NCI-H2029 treated with DMSO at 0.1 percent for 48 hours (cell line): ENCODE results near the gene CTAG1A.
"Not testable (repeated sequence)": the region's sequence is repeated elsewhere in the genome, so short reads cannot be mapped to it uniquely, and the experiment has no call there.

ENCODE experiments used
- DNase-seq: peaks from one replicate; lab custom pipeline; 2025; lab: John Stamatoyannopoulos, UW

CTAG1A gene

DNA sequence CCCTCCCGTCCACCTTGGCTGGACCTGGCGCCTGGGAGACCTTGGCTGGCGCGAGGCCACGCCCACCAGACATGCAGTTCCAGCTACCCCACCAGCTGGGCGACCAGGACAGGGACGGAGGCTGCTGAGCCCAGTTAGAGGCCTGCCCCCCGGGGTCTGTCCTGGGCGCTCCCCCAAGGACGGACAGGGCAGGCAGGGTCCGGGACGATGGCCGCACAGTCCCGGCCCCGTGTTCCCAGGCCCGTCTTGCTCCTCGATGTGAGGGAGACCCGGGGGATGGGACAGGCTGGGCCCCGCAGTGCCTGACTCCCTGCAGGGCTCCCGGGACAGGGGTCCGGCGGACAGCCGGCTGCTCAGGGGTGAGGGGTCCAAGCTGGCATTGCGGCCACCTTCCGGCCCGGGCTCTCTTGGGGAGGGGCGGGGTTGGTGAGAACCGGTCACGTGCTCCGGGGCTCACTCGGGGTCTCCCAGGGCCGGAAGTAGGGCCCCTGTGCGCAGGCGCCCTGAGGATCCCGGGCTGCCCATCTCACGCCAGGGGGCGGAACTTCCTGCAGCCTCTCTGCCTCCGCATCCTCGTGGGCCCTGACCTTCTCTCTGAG, at the start of gene CTAG1A:
Gene CTAG1A (plus strand): TSS at position 549 of the 599 bp plus-strand sequence. CDS start 74 bp downstream, outside the sequence.
- DNase-seq: not testable (repeated sequence)

DNA sequence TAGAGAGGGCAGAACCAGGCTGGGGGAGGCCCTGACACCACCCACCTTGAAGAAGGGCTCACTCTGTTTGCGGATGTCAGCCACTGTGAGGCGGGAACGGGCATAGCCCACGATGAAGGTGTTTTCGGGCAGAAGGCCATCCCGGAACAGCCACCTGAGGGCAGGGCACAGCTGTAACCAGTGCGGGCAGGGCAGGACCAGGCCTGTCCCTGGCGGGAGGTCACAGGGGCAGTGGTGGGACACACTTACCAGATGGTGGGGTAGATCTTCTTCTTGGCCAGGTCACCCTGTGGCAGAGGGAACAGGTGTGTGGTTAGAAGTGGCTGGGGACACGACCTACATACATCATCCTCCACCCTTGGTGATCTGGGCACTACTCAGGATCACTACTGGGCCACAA, 49.0 kb upstream of the CTAG1A start:
- DNase-seq: no peak

DNA sequence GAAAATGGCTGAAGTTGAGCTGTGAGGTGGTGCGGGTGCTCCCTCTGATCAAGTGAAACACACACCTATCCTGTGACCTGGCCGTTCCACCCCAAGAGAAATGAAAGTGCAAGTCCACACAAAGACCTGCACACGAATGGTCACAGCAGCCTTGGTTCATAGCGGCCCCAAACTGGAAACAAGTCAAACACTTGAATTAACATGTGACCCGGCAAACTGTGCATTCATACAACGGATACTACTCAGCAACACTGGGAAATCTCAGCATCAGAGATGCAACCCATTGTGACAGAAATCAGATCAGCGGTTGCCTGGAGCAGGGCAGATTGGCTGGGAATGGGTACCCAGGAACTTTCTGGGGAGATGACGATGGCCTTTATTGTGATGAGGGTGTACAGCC, 45.9 kb upstream of the CTAG1A start:
- DNase-seq: no peak

DNA sequence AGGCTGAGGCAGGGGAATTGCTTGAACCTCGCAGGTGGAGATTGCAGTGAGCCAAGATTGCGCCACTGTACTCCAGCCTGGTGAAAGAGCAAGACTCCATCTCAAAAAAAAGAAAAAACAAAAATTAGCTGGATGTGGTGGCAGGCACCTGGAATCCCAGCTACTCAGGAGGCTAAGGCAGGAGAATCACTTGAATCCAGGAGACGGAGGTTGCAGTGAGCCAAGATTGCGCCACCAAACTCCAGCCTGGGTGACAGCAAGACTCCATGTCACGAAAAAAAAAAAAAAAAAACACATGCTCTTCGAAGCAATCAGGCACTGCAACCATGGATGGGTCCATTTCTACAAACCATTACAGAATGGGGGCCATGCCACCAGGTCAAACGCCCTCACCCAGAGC, 44.6 kb upstream of the CTAG1A start:
- DNase-seq: not testable (repeated sequence)

DNA sequence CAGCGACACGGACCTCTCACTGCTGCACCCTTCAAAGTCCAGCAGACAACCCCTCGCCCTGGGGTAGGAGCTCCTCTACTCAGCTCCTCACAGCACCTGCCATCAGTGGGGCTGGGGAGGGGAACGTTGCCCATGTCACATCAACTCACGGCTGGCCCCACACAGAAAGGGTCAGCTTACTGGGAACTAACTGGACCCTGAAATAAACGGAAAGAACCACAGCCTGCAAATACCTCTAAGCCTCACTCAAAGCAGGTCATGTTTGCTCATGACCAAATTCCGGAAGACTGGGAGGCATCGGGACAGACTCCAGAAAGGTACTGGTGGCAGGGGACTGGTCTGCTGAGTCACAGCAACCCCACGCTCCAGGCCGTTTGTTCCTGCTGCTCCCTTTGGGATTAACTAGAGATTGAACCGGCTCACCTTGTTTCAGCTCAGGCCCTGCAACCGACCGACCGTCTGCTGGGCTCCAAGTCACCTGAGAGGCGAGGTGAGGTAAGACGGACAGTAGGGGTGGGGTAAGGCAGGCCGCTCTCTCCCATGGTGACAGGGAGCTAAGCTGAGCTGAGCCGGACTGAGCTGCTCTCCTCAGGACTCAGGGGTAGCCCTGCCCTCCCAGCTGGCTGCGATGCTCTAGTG, 43.9 kb upstream of the CTAG1A start:
- no peak for DNase-seq

DNA sequence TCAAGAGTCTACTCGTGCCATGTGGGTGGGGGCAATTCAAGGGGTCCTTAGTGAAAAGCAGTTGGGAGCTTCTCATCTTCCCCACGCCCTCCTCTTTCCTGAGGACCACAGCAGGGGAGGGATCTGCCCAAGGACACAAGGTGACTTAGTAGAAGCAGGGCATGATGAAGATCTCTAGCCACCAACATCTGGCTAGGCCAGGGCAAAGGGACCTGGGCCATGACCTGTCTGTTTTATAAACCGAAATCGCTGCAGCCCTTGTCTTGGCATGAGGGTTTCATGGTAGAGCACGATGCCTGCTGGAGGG, 43.4 kb upstream of the CTAG1A start:
- no peak for DNase-seq

DNA sequence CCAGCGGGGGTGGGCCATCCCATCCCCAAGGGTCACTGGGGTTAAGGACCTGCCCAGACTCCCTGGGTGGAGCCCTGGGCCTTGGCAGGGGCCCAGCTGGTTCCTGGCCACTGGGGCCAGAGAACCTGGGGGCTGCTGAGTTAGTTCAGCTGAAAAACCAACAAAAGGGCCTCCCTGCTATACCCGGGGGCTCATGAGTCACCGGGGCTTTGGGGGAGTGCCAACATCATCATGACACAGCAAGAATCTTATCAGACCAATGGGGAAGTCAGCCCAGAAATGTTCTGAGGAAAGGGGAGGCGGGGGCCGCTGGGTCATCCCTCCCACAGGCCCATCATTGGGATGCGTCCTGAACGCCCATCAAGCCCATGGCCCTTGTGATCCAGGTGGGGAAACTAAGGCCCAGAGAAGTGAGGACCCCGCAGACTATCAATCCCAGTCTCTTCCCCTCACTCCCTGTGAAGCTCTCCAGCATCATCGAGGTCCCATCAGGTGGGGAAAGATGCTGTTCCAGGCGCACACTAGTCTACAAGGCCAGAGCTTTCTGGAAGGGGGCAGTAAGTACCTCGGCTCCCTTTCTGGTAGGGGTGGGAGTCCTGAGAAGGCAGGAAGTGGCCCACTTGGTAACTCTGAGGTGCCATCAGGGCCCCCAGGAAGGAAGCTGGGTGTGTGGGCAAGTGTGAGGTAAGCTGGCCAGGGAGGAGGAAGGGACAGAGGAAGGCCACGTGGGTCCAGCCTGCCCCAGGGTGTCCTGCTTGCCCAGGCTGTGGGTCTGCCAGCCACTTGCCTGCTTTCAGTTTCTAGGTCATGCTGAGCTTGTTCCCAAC, 42.8 kb upstream of the CTAG1A start:
- DNase-seq: no peak

DNA sequence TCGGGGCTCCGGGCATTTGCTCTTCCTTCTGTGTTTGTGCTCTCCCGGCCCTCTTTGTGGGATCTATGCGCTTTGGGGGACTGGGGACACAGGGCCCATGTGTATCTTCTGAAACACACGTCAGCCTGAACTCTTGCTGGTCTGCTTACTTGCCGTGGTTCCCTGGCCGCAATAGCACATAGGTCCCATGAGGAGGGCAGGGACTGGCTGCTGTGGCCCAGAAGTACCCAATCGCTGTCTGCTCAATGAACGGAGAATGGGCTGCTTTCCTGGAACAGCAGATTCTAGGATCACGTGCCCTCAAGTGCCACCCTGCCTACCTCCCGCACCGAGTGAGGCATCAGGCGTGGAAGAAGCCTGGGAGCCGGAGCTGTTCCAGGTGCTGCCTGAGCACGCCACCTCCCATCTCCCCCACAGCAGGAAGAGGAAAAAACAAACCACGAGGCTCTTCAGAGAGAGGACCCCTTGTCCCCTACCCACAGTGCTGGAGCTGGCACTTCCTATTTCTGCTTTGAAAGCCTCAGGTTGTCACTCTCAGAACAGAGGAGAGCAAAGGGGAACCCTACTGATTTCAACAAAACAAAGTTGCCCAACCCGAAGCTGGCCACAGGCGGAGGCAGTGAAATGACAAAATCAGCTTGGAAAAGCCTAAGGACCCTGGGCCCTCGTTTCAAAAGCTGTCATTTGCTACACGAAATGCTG, 42.1 kb upstream of the CTAG1A start:
- no peak for DNase-seq

DNA sequence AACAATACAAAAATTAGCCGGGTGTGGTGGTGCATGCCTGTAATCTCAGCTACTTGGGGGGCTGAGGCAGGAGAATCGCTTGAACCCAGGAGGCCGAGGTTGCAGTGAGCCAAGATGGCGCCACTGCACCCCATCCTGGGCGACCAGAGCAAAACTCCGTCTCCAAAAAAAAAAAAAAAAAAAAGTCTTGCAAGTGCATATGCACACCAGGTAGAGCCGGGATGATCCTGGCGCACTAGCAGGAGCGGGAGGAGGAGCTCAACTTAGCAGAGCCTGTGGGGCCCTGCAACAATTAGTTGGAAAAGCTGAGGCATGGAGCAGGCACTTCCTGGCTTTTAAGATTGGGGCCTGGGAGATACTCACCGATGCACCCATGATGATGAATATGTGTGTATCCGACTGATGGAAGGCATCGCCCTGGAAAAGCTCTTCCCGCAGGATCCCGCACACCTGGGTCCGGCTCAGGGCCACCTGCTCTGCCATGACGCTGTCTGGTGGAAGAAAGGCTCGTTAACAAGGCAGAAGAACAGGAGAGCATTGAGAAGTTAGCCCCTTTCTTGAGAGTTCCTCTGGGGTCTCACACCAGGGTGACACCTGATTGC, 39.2 kb upstream of the CTAG1A start:
- no peak for DNase-seq

DNA sequence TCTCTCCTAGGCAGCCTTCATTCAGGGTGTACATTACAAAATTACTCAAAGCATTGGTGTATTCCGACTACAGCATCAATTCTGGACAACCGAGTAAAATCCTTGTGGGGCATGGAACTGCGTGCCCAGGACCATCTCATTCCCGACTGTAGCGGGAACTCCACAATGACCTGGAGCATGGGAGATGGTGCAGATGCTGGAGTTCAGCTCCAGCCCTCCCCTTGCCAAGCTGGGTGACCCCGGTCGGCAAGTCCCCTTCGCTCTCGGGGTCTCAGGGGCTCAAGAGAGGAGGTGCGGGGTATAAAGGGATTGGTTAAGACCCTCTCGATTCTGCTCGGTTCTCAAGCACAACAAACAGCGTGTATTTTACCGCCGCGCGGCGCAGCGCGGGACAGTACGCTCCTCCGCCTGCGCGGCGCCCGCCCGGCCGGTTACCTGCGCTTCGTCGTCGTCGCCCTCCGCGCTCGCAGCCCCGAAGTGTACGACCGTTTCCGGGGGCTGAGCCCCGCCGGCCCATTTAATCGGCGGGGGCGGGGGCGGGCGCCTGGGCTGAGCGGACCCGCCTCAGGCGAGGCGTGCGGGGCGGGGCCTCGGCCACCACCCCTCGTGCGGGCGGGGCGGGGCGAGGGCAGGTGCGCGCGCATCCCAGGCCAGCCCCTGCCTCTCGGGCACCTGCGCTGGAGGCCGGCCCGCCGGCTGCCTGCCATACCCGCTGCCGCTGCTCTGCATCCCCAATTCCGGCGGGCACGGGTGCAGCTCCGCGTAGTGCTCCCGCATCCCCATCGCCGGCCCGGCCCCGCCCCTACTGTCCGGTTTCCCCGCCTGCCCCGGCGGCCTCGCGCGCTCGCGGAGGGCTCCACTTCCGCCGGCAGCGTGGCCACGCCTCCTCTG, 38.3 kb upstream of the CTAG1A start, which contains the start of gene G6PD:
Gene G6PD (minus strand): TSS at position 493 of the 891 bp plus-strand sequence. CDS start 691 bp downstream, outside the sequence.
- no peak for DNase-seq

DNA sequence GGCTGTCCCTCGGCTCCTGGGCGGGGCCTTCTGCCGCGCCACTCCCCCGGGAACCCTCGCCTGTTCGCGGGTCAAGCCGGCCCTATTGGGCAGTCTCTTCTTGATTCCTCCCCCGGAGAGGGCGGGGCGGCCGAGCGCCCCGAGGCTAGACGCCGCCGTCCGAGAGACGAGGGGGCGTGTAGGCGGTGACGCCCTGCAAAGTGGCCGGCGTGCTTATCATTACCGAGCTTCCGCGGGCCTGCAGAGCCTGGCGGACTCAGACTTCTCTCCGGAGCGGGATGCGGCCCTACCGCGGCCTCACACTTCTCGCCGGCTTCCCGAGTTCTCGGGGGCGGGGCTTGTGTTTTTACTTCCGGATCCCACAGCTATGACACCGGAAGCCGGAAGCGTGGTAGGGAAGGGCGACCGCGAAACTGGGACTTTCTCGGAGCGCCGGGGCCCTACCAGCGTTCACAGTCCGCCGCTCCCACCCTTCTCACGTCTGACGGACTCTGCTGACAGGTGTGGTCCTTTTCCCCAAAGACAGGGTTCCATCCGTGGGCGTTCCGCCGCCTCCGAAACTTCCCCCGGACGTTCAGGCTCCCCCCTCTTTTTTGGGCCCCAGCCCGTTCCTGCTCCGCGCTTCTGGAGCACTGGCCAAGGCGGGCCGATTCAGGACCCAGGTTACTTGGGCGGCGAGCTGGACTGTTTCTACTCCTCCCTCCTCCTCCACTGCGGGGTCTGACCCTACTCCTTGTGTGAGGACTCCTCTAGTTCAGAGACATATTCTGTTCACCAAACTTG, 37.5 kb upstream of the CTAG1A start, which contains the start of gene IKBKG:
Gene IKBKG (plus strand): TSS at position 376 of the 783 bp plus-strand sequence. CDS start 4,383 bp downstream, outside the sequence.
- DNase-seq: peak; percentile 42

DNA sequence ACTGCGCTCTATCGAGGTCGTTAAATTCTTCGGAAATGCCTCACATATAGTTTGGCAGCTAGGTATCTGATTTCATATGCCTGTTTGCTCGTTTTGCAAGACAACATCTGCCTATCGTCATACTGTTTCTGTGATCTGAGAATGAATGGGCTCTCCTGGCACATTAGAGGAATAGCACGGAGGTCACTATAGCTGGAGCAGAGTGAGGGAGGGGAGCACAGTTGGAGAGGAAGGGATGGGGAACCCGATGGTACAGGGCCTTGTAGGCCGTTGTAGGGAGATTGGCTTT, 37.0 kb upstream of the CTAG1A start:
- DNase-seq: no peak

DNA sequence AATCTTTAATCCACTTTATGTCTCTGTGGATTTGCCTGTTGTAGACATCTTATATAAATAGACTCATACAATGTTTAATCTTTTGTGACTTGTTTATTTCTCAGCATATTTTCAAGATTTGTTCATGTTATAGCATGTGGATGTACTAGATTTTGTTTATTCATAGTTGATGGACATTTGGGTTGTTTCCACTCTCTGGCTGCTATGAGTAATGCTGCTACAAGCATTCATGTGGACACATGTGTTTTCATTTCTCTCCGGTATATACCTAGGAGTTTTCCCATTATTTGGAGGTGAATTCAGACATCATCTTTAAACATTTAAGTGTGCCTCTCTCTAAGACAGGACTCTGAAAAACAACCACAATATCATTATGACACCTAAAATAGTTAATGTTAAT, 35.2 kb upstream of the CTAG1A start:
- DNase-seq: no peak

DNA sequence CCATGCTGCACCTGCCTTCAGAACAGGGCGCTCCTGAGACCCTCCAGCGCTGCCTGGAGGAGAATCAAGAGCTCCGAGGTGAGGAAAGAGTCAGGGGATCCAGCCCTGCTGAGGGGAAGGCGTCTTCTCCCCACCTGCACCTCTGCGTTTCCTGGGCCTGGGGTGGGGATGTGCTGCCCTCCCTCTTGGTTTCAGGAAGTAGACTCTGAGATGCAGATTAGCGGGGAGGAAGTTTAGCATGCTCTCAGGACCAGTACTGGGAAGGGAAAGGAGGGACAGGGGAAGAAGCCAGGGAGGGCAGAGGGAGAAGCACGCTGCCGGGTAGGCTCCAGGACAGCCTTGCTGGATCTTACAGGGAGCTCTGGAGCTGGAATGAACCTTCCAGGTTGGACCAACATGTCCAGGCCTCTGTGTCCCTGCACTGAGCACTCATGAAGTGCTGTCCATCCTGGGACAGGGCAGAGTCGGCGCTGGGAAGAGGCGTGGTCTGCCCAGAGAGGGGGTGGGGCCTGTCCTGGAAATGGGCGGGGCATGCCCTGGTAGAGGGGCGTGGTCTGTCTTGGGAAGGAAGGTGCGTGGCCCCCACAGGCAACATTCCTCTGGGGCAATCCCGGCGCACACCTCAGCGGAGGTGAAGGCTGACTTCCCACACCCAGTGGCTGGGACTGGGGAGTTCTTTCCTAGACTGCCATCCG, 32.7 kb upstream of the CTAG1A start:
- DNase-seq: not testable (repeated sequence)

DNA sequence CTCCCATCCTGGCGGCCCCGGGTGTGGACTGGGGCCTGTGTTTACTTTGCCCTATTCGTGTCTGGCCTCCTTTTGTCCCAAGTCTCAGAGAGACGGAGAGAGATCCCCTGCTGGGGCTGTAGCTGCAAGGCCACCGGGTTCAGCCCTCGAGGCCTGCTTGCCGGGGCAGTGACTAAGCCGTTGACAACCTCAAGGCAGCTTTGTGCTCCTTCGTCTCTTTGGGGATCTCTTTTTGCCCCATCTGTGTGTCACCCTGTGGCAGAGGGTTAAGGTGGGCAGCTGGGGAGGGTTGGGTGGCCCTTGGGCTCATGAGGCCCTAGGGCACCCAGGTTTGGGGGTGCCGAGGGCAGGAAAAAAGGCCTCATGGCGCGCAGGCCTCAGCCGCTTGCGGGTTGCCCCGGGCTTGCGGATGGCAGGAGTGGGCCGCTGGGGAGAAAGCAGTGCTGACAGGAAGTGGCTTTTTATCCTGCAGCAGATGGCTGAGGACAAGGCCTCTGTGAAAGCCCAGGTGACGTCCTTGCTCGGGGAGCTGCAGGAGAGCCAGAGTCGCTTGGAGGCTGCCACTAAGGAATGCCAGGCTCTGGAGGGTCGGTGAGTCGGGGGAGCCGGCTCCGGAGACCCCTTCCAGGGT, 26.8 kb upstream of the CTAG1A start:
- DNase-seq: not testable (repeated sequence)

DNA sequence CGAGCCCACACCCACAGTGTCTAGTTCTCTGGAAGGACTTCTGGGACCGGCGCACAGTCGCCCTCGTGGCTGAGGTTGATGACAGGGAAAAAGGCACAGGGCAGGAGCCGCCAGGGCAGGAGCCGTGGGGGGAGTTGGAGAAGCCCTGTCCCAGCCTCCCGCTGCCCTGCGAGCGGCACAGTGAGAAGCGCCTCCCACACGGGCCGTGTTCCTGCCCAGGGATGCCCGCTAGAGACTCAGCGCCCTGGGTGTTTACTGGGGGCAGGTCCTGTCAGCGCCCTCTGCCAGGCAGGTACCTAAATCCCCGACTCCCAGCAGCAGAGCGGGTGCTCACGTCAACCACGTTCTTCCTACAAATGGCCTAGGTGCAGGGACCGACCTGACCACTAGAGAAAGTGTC, 26.0 kb upstream of the CTAG1A start:
- DNase-seq: not testable (repeated sequence)

DNA sequence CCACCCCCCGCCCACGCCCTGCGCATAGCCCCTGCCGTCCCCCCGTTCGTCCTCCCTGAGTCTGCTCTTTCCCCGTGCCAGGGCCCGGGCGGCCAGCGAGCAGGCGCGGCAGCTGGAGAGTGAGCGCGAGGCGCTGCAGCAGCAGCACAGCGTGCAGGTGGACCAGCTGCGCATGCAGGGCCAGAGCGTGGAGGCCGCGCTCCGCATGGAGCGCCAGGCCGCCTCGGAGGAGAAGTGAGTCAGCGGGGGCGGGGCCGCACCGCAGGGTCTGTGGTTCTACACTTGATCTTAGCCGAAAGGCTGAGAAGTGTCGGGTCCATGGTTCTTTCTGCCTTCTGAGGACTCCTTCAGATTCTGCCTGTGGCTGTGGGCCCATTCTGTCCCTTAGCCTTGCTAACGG, 24.6 kb upstream of the CTAG1A start:
- DNase-seq: not testable (repeated sequence)

DNA sequence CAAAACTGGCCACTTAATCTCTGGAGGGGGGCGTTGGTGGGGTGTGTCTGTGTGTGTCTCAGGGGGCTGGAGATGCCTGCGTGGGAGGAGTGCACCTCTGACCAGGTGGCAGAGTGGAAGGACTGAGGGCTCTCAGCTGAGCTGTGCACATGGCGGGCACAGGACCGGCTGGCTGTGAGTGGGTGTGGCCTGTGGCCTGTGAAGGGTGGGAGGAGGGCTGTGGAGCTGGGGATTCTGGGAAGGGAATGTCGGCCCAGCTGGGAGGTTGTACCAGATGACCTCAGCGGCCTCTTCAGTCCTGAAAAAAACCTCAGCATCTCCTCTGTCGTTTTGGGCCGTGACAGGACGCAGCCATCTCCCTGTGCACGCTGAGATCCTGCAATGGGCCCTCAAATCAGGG, 22.6 kb upstream of the CTAG1A start:
- not testable (repeated sequence) for DNase-seq

DNA sequence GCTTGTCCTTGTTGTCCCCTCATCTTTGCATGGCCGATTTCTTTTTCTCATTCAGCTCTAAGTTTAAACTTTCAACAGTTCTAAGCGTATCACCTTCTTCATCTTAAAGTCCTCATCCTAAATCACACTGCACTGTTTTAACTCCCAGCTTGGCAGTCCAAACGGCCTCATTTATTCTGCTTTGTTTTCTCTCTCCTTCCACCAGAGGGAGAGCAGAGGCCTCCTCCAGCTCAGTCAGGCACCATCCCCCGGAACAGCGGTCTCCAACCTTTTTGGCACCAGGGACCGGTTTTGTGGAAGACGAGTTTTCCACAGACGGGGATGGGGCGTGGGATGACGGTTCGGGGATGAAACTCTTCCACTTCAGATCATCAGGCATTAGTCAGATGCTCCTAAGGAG, 14.6 kb upstream of the CTAG1A start:
- DNase-seq: not testable (repeated sequence)
